D341Med (cell line): ENCODE data around the gene TRA2B.
"Not testable (repeated sequence)": the region's sequence is repeated elsewhere in the genome, so short reads cannot be mapped to it uniquely, and the experiment has no call there.

Experiments used
- DNase-seq: peaks from one replicate; pipeline ENCODE4 v3.0.0; 2012; ENCODE audit warnings: low spot score

Gene TRA2B

DNA sequence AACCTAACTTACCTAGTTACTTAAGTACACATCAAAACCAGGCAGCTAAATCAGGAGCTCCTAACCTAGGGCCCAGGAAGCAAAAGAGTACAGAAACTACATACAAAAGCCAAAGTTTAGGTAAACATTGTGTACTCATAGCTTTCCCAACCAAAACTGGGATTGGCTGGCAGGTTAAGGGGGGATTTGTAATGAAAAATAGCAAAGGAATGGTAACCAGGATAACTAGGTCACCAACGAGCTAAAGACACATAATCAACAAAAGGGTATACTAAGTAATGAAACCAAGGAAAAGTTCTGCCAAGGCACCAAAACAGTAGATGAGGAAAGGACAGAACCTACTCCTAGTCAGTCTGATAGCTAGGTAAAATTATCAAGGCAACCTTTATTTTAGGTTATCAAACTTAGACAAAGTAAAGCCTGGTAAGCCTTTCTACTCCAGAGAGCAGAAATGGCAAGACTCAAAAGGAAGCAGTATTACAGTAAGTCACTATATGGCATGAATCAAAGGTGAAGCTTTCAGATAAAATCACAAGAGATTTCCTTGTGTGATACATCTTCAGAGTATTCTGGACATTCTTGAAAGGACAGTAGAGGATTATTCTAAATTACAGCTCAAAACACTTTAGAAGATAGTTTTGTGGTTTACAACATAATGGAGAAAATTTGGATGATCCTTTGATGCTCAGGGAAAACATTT, 10.2 kb downstream of the TRA2B start:
- no peak for DNase-seq

DNA sequence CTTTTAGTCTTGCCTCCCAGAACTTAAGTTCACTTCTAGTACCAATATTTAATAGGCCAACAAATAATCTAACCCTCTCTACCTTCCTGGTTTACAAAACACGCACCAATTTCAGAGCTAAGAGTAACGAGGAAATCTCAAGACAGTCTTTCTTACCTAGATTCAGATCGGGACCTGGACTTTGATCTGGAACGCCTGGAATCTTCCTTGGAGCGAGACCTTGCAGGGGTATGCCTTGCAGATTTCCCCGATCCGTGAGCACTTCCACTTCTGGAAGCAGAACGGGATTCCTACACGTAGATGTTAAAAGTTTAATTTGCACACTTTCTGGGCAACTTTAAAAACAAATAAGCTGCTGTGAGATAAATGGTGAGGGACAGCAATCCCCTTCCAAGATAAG, 11.4 kb downstream of the TRA2B start:
- no peak for DNase-seq

DNA sequence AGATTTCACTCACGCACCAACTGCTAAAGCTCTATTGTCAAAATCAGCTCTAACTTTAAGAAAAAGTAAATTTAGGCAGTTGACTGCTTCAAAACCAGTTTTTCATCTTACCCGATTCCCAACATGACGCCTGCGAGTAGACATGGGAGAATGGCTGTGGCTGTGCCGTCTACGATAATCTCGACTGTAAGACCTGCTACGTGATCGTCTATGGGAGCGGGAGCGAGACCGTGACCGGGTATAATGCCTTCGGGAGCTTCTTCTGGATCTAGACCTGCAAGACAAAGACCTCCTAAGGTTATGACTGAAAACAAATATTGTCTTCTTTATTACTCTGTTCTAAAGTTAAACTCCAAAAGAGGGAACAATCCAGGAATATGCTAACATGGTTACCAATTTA, 12.5 kb downstream of the TRA2B start:
- no peak for DNase-seq

DNA sequence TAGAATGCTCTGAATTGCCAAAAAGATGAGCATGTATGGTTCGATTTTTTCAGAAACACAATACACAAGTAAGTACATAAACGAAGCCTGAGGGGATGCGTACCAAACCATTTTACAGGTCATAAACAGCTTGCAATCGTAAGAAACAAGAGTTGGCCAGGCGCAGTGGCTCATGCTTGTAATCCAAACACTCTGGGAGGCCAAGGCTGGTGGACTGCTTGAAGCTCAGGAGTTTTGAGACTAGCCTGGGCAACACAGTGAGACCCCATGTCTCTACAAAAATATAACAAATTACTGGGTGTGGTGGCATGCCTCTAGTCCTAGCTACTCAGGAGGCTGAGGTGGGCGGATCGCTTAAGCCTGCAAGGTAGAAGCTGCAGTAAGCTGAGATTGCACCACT, 13.4 kb downstream of the TRA2B start:
- DNase-seq = no peak

DNA sequence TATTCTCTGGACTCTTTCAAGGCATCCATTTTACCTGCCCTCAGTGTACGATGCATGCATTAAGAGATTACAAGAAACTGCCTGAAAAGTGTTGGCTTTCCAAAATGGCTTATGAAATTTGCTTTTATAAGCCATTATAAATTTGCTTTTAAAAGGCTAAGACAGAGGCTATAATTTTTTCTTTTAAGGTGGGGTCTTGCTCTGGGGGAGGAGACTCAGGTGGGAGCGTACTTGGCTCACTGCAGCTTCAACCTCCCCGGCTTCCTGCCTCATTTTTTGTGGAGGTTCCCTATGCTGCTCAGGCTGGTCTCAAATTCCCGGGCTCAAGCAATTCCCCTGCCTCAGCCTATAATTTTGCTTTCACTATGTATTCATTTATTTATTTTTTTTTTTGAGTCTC, 17.6 kb downstream of the TRA2B start:
- no peak for DNase-seq

DNA sequence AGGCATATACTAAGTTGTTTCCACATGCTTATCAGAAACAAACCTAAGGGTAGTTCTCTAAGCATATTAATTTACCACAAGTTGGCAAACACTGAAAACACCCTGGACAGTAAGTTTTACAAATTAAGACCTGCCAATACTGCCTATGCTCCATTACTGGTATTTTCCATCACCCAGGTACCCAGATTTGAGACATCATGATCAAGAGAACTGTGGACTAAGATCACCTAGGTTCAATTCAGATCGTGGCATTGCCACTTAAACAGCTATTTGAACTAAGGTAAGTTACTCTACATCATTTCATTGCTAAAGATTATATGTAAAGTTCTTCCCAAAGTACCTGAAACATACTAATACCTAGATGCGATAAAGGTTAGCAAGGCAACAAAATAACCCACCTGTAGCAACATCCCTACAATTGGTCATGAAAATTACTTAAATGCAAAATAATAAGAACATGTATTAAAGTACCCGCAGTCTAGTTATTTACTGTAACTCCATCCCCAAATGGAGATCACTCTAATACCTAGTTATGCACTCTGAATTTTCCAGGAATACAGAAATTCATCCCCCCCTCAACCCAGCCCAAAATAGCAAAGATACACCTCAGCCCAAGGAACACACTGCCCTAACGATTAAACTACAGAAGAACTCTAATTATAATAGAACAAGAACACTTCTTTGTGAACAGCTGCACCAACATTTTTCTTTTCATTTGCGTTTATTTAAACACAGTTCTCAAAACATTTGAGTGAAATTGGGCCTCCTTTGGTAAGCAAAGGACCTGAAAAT, 21.6 kb downstream of the TRA2B start:
- DNase-seq = no peak

DNA sequence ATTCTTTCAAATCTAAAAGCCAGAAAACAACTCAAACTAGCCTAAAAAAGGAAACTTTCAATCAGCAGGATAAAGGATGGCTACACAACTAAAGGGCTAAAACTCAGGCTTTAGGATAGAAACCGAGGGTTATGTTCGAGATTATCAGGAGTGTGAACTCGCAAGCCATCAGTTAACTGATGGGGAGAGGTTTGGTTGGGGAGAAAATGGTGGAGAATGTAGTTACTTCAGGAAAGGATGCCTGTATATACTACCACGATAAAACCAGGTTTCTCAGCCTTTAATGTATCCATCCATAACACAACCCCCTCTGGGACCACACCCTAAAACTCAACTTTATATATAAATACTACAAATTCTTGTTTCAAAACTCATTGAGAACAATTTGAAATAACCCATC, 22.2 kb downstream of the TRA2B start:
- no peak for DNase-seq

DNA sequence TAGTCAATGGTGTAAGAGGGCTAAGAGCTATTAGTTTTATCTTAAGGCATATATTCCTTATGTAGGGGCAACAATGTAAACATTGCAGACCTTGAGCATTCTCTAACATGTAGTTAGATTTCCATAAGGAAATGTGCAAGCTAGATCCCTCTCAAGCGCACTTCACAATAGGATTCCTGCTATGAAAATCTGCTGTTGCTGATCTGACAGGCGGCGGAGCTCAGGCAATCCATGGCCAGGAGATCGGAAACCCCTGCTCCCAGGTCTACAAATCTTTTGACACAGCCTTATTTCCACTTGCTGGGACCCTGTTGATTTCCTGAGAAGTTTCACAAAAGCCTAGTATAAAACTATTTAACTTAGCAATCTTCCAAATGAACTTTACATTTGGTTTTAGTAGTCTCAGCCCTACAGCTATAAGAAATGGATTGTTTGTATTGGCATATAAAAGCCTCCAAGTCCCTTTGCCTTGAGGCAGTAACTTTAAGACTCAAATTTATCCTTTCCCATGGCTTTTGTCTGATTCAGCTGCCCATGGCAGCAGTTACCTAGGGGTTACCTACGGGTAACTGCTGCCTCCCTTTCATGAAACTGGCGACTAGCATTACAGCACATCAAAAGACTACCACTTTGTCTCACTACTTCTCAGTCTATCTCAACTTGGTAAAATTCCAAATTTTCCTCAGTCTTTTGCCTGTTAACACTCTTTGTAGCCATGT, 22.7 kb downstream of the TRA2B start:
- no peak for DNase-seq

DNA sequence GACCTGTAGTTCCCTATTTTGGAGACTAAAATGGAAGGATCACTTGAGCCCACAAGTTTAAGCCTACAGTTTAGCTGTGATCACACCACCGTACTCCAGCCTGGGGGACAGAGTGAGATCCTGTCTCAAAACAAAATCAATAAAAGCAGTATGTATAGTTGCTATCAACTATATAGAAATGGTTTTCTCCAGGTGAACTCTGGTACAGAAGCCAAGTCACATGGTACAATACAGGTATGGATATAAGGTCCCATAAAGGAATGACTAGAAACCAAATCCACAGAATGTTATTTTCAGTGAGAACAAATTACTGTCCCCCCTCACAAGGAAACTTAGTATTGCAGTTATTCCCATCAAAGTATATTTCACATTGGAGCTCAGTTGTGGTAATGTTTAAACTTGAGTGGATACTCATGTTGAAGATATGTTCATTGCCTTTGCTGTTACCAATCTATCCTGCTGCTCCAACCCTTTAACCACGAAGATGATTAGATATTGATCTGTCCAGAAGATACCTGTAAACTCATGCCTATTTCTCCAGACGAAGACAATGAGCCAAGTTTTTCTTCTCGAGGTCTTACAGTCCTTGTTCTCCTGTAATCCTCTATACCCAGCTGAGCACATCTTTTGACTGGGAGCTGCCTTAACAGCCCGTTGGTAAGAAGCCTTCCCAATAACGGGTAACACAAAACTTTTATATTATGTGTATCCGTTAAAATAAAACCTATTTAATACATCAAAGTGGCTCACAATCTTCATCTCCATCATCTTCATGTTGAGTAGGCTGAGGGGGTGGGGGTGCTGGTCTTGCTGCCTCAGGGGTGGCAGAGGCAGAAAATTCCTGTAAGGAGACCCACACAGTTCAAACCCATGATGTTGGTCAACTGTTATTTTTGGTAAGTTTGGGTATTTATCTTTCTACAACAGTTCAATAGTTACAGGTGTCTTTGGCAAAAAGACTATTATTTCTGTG, 24.6 kb downstream of the TRA2B start:
- no peak for DNase-seq

DNA sequence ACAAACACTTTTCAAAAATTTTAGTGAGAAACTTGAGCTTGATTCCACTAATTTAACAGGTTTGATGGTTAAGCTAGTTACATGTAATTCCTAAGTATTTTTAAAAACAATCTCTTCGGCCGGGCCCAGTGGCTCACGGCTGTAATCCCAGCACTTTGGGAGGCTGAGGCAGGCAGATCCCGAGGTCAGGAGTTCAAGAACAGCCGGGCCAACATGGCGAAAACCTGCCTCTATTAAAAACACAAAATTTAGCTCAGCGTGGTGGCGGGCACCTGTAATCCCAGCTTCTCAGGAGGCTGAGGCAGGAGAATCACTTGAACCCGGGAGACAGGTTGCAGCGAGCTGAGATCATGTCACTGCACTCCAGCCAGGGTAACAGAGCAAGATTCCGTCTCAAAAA, 25.3 kb downstream of the TRA2B start:
- DNase-seq = no peak

DNA sequence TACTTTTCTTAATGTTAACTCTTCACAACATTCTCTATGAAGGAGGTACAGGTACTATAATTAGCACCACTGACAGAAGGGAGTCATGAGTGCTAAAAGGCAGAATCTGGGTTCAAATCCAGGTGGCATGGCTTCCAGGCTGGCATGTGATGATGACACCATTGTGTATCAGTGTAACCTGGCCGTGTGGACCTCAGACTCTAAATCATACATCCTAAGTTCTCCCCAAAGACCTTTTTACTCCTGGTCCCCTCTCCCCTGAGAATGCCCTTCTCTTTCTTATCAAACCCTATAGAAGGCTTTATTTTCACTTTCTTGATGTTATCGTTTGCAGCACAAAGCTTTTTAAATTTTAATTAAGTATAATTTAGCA, 26.8 kb downstream of the TRA2B start:
- DNase-seq = not testable (repeated sequence)

DNA sequence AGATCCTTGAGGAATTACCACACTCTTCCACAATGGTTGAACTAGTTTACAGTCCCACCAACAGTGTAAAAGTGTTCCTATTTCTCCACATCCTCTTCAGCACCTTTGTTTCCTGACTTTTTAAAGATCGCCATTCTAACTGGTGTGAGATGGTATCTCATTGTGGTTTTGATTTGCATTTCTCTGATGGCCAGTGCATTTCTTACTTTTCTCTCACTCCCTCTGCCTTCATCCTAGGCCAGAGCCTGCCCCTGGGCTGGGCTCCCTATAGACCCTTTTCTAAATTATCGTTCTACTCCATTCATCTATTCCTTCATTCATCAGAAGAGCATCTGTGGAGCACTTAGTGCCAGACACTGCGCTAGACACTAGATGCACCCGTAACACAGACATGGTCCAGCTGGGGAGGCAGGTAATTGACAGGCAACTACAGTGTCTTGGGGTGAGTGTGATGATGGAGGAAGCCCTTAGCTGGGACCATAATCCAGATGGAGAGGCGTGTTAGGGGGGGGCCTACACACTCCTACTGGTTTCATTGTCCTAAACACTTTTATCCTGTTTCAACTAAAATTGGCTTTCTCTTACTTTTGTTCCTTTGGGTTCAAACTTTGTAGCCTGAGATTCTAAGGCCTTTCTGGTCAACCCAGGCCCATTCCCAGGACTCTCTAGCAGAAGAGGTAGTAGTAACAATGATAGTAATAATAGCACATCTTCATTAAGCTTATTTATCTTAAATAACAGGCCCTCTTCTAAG, 27.3 kb downstream of the TRA2B start:
- not testable (repeated sequence) for DNase-seq

DNA sequence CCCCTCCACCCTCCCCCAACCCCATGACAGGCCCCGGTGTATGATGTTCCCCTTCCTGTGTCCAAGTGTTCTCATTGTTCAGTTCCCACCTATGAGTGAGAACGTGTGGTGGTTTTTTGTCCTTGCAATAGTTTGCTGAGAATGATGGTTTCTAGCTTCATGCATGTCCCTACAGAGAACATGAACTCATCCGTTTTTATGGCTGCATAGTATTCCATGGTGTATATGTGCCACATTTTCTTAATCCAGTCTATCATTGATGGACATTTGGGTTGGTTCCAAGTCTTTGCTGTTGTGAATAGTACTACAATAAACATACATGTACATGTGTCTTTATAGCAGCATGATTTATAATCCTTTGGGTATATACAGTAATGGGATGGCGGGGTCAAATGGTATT, 27.9 kb downstream of the TRA2B start:
- not testable (repeated sequence) for DNase-seq

DNA sequence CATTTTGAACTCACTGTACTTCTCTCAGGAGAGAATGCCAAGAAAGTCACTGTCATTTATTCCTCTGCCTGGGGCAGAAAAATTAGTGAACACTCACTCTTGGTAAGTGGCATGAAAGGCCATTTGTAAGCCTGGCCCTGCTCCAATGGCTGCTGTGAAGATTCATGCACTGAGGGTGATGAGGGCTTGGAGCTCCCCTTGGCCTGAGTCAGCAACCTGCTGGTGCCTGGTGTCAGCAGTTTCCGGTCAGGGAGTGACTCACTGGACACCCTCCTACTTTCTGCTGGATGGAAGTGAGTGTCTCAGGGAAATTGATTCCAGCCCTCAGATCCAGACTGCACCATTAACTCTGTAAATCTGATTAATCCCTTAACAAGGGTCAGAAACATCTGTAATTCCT, 37.6 kb downstream of the TRA2B start:
- peak; percentile 35 for DNase-seq

DNA sequence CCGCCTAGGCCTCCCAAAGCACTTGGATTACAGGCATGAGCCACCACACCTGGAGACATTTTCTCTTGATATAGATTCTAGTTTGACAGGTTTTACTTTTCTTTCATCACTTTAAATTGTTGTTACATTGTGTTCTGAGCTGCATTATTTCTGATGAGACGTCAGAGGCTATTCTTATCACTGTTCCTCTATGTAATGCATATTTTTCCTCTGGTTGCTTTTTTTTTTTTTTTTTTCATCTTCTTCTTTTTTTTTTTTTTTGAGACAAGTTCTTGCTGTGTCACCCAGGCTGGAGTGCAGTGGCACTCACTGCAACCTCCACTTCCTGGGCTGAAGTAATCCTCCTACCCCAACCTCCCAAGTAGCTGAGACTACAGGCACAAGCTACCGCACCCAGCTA, 41.2 kb downstream of the TRA2B start:
- DNase-seq = no peak

DNA sequence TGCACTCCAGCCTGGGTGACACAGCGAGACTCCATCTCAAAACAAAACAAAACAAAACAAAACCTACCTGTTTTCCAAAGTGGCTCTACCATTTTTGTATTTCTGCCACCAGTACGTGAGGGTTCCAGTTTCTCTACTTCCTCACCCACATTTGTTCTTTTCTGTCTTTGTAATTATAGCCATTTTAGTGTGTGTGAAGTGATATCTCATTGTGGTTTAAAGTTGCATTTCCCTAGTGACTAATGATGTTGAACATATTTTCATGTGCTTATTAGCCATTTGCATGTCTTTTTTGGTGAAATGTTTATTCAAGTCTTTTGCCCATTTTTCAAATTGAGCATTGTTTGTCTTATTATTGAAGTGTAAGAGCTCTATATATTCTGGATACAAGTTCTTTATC, 50.7 kb downstream of the TRA2B start:
- no peak for DNase-seq

DNA sequence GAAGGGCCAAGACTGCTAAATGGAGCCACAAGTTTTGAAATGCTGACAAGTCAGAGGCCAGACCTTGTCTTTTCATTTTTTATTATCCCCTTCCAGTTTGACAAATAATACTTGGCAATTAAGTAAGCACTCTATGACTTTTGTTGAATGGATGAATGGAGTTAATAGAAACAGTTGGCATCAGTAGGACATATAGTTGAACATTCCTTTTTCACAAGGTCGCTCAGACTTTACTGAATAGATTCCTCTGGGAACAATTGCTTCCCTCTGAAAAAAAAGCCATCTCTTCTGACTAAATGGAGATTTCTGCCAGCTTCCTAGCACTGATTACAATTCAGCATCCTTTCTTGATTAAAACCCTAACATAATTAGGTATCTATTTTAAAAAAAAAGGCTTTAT, 53.2 kb downstream of the TRA2B start:
- DNase-seq = no peak

DNA sequence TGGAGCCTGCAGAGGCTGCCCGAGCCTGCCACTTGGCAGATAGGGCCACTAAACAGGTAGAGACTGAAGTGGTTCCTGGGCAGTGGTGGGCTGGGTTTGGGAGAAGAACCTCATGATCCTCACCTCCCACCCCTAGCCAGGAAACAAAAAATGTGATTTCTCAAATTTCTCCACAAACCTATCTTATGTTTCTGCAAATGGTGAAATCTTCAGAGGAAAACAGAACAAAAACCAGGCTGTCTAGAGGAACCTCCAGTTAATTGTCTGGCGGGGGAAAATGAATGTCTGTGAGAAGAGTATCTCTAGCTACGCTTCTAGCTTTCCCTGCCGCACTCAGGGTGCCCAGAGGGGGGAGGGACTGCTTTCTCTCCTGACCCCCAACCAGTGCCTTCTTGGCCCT, 55.9 kb downstream of the TRA2B start:
- no peak for DNase-seq

DNA sequence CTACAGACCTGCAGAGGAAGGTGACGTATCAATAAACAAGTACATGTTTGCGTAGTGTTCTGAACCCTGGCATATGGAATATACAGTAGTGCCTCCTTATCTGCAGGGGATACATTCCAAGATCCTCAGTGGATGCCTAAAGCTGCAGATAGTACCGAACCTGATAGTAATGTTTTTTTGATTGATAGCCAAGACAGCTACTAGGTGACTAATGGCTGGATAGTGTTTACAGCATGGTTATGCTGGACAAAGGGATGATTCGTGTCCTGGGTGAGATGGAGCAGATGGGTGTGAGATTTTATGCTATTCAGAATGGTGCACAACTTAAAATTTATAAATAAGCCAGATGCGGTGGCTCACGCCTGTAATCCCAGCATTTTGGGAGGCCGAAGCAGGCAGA, 57.2 kb downstream of the TRA2B start:
- DNase-seq = no peak

DNA sequence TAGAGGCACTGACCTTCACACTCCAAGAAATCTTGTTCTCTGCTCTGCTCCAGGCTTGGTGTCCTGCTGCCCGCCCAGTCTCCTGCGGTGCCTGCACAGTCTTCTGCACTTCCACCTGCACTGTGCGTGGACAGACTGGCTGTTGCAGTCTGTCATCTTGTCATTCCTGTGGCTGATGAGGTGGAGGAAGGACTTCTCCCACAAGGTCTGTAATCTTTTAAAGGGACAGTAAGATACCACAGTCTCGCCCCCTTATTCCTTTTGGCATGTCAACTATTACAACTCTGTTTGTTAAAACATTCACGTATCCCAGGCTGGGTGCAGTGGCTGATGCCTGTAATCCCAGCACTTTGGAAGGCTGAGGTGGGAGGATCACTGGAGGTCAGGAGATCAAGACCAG, 58.9 kb downstream of the TRA2B start:
- DNase-seq = no peak

DNA sequence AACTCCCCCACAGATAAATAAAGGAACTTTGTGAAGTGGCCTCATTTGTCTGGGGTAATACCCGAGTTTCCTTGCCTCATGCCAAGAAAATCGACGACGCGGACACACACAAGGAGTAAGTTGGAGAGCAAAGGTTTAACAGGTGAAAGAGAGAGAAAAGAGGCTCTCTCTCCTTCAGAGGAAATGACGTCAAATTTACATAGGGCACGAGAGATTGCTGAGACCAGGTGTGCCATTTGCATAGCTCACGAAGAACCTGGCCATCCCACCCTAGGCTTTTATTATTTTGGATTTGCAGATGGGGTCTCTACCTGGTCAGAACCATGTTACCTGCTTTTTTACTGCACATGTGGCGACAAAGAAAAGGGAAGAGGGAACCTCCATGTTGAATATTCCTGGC, 63.7 kb downstream of the TRA2B start:
- no peak for DNase-seq
